NT2/D1 (cell line): ENCODE data around the gene EGFLAM.

ENCODE experiments used
- DNase-seq: peaks from one replicate; pipeline ENCODE4 v3.0.0-alpha.2; 2011; ENCODE audit warnings: low read depth, low spot score
- H3K27me3 ChIP-seq: 2 replicates; pipeline ENCODE4 v1.6.0; 2011; ENCODE audit warnings: mild to moderate bottlenecking; ENCODE audit not compliant: insufficient read length, insufficient read depth
- H3K36me3 ChIP-seq: 2 replicates; pipeline ENCODE4 v1.6.1; 2011; ENCODE audit warnings: mild to moderate bottlenecking, low read length, mixed read lengths; ENCODE audit not compliant: insufficient read depth, insufficient read length
- H3K4me1 ChIP-seq: 2 replicates; pipeline ENCODE4 v1.5.1; 2011; ENCODE audit not compliant: insufficient read depth, insufficient read length
- H3K4me3 ChIP-seq: 2 replicates; pipeline ENCODE4 v1.5.1; 2011; ENCODE audit warnings: low read depth; ENCODE audit not compliant: insufficient read length
- H3K9ac ChIP-seq: 2 replicates; pipeline ENCODE4 v1.6.0; 2011; ENCODE audit warnings: low read depth; ENCODE audit not compliant: insufficient read length
- H3K9me3 ChIP-seq: 2 replicates; pipeline ENCODE4 v1.5.1; 2011; ENCODE audit warnings: mild to moderate bottlenecking, low read length; ENCODE audit not compliant: insufficient read depth
- SUZ12 ChIP-seq: IDR thresholded peaks from 2 replicates; pipeline ENCODE4 v1.6.1; 2011; ENCODE audit not compliant: insufficient read length, insufficient read depth; ENCODE audit errors: extremely low read depth
- YY1 ChIP-seq: IDR thresholded peaks from 2 replicates; pipeline ENCODE4 v1.6.1; 2011; ENCODE audit not compliant: insufficient read length, insufficient read depth
- ZNF274 ChIP-seq: IDR thresholded peaks from 2 replicates; pipeline ENCODE4 v1.6.1; 2011; ENCODE audit warnings: mild to moderate bottlenecking, low read depth, low read length

EGFLAM gene

GRCh38 chr5:38267372-38267771 is 9.0 kb downstream of the EGFLAM start:
- peaks cover 8% of the 10 kb centered on the region for H3K27me3 ChIP-seq
- no peaks in the 10 kb centered on the region for H3K9me3 ChIP-seq
- peaks cover 2% of the 10 kb centered on the region for H3K4me1 ChIP-seq
- DNase-seq = no peak
- no peaks in the 10 kb centered on the region for H3K36me3 ChIP-seq
- TF ChIP-seq ZNF274 = no peak
- TF ChIP-seq SUZ12 = no peak
- TF ChIP-seq YY1 = no peak
- no peak overlapping the region for H3K9ac ChIP-seq
- H3K4me3 ChIP-seq = no peak overlapping the region

DNA sequence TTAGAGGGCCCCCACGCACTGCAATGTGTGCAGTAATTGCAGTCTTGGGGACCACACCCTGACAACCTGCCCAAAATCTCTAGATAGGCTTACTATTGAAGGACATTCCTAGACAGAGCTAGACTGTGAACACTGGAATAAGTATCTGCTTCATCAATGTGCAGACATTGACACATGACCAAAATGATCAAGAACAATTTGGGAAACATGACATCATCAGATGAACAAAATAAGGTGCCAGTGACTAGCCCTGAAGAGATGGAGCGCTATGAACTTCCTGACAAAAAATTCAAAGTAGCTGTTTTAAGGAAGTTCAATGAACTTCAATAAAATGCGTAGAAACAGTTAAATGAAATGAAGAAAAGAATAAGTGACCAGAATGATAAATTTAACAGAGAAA is 15.3 kb downstream of the EGFLAM start:
- DNase-seq = no peak
- no peaks in the 10 kb centered on the region for H3K4me1 ChIP-seq
- no peak overlapping the region for H3K4me3 ChIP-seq
- H3K27me3 ChIP-seq = no peaks in the 10 kb centered on the region
- H3K9ac ChIP-seq = no peak overlapping the region
- TF ChIP-seq ZNF274 (no peak), YY1 (no peak), SUZ12 (no peak)
- H3K36me3 ChIP-seq = no peaks in the 10 kb centered on the region
- peaks cover 8% of the 10 kb centered on the region; the same call in 1 of the 2 replicates for H3K9me3 ChIP-seq

DNA sequence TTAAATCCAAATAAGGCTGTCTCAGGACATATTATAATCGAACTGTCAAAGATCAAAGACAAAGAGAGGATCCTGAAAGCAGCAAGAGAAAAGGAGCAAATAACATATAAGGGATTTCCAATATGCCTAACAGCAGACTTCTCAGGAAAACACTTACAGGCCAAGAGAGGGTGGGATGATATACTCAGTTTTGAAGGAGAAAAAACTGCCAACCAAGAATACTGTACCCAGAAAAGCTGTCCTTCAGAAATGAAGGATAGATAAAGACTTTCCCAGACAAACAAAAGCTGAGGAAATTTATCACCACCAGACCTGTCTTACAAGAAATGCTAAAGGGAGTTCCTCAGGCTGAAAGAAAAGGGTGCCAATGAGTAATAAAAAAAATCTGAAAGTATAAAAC is 16.0 kb downstream of the EGFLAM start:
- no peak for DNase-seq
- no peak for TF ChIP-seq ZNF274
- no peak for TF ChIP-seq YY1
- TF ChIP-seq SUZ12 = no peak
- H3K27me3 ChIP-seq = no peaks in the 10 kb centered on the region
- H3K4me3 ChIP-seq = no peak overlapping the region
- H3K9me3 ChIP-seq = peaks cover 8% of the 10 kb centered on the region; the same call in 1 of the 2 replicates
- no peaks in the 10 kb centered on the region for H3K4me1 ChIP-seq
- H3K9ac ChIP-seq = no peak overlapping the region
- no peaks in the 10 kb centered on the region for H3K36me3 ChIP-seq

GRCh38 chr5:38284384-38284783 is 26.0 kb downstream of the EGFLAM start:
- Histone ChIP-seq H3K4me1 (no peaks in the 10 kb centered on the region), H3K4me3 (no peak overlapping the region), H3K9me3 (no peaks in the 10 kb centered on the region), H3K27me3 (no peaks in the 10 kb centered on the region), H3K36me3 (no peaks in the 10 kb centered on the region), H3K9ac (no peak overlapping the region)
- DNase-seq = no peak
- TF ChIP-seq ZNF274 = no peak
- no peak for TF ChIP-seq YY1
- no peak for TF ChIP-seq SUZ12

DNA sequence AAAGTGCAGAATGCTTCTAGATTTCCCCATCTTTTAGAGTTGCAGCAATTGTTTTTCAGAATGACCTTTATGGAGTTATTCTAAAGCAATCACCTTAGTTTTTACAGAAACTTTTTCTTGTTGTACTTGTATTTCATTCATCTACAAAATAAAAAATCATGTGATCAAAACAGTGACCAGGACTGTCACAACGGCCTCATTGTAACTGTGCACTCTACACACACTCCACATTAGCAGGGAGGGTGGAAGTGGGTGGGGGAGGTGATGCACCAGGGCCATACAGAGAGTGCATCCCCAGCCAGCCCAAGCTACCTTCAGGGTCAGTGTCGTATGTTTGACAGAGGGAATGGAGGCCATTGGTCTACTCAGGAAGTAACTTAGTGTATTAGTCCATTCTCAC is 26.9 kb downstream of the EGFLAM start:
- TF ChIP-seq YY1 = no peak
- TF ChIP-seq SUZ12 = no peak
- TF ChIP-seq ZNF274 = no peak
- Histone ChIP-seq H3K4me1 (no peaks in the 10 kb centered on the region), H3K27me3 (no peaks in the 10 kb centered on the region), H3K9ac (no peak overlapping the region), H3K36me3 (no peaks in the 10 kb centered on the region), H3K9me3 (no peaks in the 10 kb centered on the region), H3K4me3 (no peak overlapping the region)
- DNase-seq = no peak

DNA sequence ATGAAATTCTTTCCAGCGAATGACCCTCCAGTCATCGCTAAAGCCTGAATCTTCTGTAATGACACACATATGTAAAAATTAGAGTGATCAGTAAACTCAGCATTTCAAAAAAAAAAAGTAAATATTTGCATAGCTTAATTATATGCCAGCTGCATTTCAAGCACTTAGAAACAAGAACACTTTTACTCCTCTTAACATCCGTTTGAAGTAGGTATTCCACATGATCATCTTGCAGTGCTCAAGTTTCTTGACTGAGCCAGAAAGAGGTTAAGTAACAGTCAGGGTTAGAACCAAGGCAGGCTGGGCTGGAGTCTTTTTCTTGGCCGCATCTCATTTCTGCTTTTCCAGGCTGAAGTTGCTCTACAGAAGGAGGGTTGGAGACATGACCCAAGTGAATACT is 27.6 kb downstream of the EGFLAM start:
- no peaks in the 10 kb centered on the region for H3K27me3 ChIP-seq
- H3K9me3 ChIP-seq = no peaks in the 10 kb centered on the region
- DNase-seq = no peak
- no peak overlapping the region for H3K4me3 ChIP-seq
- TF ChIP-seq ZNF274 = no peak
- no peak overlapping the region for H3K9ac ChIP-seq
- H3K36me3 ChIP-seq = no peaks in the 10 kb centered on the region
- no peaks in the 10 kb centered on the region for H3K4me1 ChIP-seq

- no peaks in the 10 kb centered on the region for H3K4me1 ChIP-seq
- H3K9ac ChIP-seq = no peak overlapping the region
- TF ChIP-seq SUZ12 (no peak), YY1 (no peak), ZNF274 (no peak)
These were observed 28.8 kb downstream of the EGFLAM start for GRCh38 chr5:38287124-38287523.

DNA sequence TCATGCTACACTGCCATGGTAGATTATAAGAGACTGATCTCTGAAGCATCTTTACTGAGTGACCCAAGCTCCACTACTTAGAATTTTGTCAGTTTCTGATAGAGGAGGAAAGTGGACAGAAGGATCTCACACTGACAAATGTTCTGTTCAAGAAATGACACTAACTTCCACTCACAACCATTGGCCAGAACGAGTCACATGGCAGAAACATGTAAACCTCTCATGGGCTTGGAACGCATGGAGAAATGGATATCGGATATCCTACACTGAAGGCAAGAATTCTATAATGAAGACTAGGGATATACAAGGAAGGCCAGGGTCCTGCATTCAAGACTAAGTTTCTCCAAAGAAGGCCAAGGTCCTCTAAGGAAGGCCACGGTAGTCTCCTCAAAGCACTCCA is 31.1 kb downstream of the EGFLAM start:
- Histone ChIP-seq H3K27me3 (no peaks in the 10 kb centered on the region), H3K4me1 (no peaks in the 10 kb centered on the region), H3K36me3 (no peaks in the 10 kb centered on the region), H3K4me3 (no peak overlapping the region), H3K9me3 (no peaks in the 10 kb centered on the region), H3K9ac (no peak overlapping the region)
- TF ChIP-seq ZNF274 = no peak
- no peak for TF ChIP-seq SUZ12
- no peak for TF ChIP-seq YY1
- no peak for DNase-seq

More at GRCh38 chr5:38287124-38287523, 28.8 kb downstream of the EGFLAM start:
- Histone ChIP-seq H3K36me3 (no peaks in the 10 kb centered on the region), H3K4me3 (no peak overlapping the region), H3K27me3 (no peaks in the 10 kb centered on the region), H3K9me3 (no peaks in the 10 kb centered on the region)
- DNase-seq = no peak
